Stimulated activated CD4-positive, alpha-beta T cell treated with anti-CD3 and anti-CD28 coated beads, Interleukin-4, amount 100 ng/mL, for 48 hours (primary cell): ENCODE measurements around the gene ENKD1.
"Not testable (repeated sequence)": the region's sequence is repeated elsewhere in the genome, so short reads cannot be mapped to it uniquely, and the experiment has no call there.

ENCODE experiments used
- DNase-seq, 2 donors: peaks; one replicate each; pipeline ENCODE4 v3.0.0-alpha.2; 2020; ENCODE audit warnings: low read depth in 2 of 2

The ENKD1 gene

GRCh38 chr16:67666559-67667452, at the start of gene ENKD1, which contains the start of gene C16orf86:
Gene ENKD1, minus strand, starts transcription at chr16:67666750. Its CDS starts 308 bp downstream, at chr16:67666442.
Gene C16orf86, plus strand, starts transcription at chr16:67666814. Its CDS starts 157 bp downstream, at chr16:67666971.
- peak; percentile 69 to 76 for DNase-seq

- no peak for DNase-seq
Measured at GRCh38 chr16:67716097-67716496, 49.5 kb upstream of the ENKD1 start.

GRCh38 chr16:67714522-67714921, 48.0 kb upstream of the ENKD1 start:
- DNase-seq, result no peak

- no peak for DNase-seq
Measured at GRCh38 chr16:67713647-67714273, 47.2 kb upstream of the ENKD1 start.

- DNase-seq, result no peak
Measured at GRCh38 chr16:67710607-67711006, 44.1 kb upstream of the ENKD1 start.

- DNase-seq, result no peak
Measured at GRCh38 chr16:67709050-67709449, 42.5 kb upstream of the ENKD1 start.

- no peak for DNase-seq
Measured at GRCh38 chr16:67708368-67708771, 41.8 kb upstream of the ENKD1 start.

- no peak for DNase-seq
Measured at GRCh38 chr16:67707790-67708189, 41.2 kb upstream of the ENKD1 start.

GRCh38 chr16:67707210-67707609, 40.7 kb upstream of the ENKD1 start:
- DNase-seq, result no peak

GRCh38 chr16:67704110-67704509, 37.6 kb upstream of the ENKD1 start:
- DNase-seq, result no peak

- DNase-seq, result no peak
Measured at GRCh38 chr16:67703626-67704025, 37.1 kb upstream of the ENKD1 start.

- no peak for DNase-seq
Measured at GRCh38 chr16:67702130-67702529, 35.6 kb upstream of the ENKD1 start.

- DNase-seq, result no peak
Measured at GRCh38 chr16:67701420-67701819, 34.9 kb upstream of the ENKD1 start.

GRCh38 chr16:67699265-67699664, 32.7 kb upstream of the ENKD1 start:
- DNase-seq, result no peak

GRCh38 chr16:67697422-67698185, 31.1 kb upstream of the ENKD1 start:
- no peak for DNase-seq

GRCh38 chr16:67694611-67695010, 28.1 kb upstream of the ENKD1 start:
- no peak for DNase-seq

- not testable (repeated sequence) for DNase-seq
Measured at GRCh38 chr16:67693517-67694285, 27.2 kb upstream of the ENKD1 start.

- no peak for DNase-seq
Measured at GRCh38 chr16:67685388-67686112, 19.0 kb upstream of the ENKD1 start.

GRCh38 chr16:67683767-67684166, 17.2 kb upstream of the ENKD1 start:
- no peak for DNase-seq

GRCh38 chr16:67679935-67680897, 13.7 kb upstream of the ENKD1 start:
- no peak for DNase-seq
